ENCODE results near the gene CYB5D1. TPM values are rescaled to one million over a fixed set of nuclear protein-coding genes. Genes with fewer than 3 reads are reported as not detected.

CYB5D1 gene
- total RNA-seq, 1 donor from 2014 or later, result 6.9 TPM

GRCh38 chr17:7873051-7873450 lies 15.2 kb downstream of the CYB5D1 start:
- no peak for TF ChIP-seq CTCF (IDR thresholded peaks at IDR 0.05)
- peaks cover 13% of the 10 kb centered on the region for H3K36me3 Mint-ChIP-seq (ENCODE audit: low read depth)
- H3K4me3 Mint-ChIP-seq (ENCODE audit: unreplicated experiment), result no peak overlapping the region
- no peak for DNase-seq (ENCODE audit: low spot score)
- no peaks in the 10 kb centered on the region for H3K9me3 Mint-ChIP-seq (ENCODE audit: low read depth)
- no peaks in the 10 kb centered on the region for H3K27me3 Mint-ChIP-seq (ENCODE audit: low read depth)
- H3K4me1 Mint-ChIP-seq (ENCODE audit: low read depth), result no peaks in the 10 kb centered on the region
- H3K27ac Mint-ChIP-seq (ENCODE audit: unreplicated experiment), result no peak overlapping the region

- DNase-seq (ENCODE audit: low spot score), result no peak
- no peak overlapping the region for H3K4me3 Mint-ChIP-seq (ENCODE audit: unreplicated experiment)
Observed at GRCh38 chr17:7875804-7876370, 18.1 kb downstream of the CYB5D1 start.

GRCh38 chr17:7878234-7878633 lies 20.4 kb downstream of the CYB5D1 start:
- Mint-ChIP-seq H3K27me3 (ENCODE audit: low read depth) (no peaks in the 10 kb centered on the region), H3K27ac (ENCODE audit: unreplicated experiment) (no peak overlapping the region)
- TF ChIP-seq CTCF (IDR thresholded peaks at IDR 0.05), result no peak

More at GRCh38 chr17:7875804-7876370, 18.1 kb downstream of the CYB5D1 start:
- Mint-ChIP-seq H3K9me3 (ENCODE audit: low read depth) (no peaks in the 10 kb centered on the region), H3K27me3 (ENCODE audit: low read depth) (no peaks in the 10 kb centered on the region), H3K4me1 (ENCODE audit: low read depth) (no peaks in the 10 kb centered on the region), H3K36me3 (ENCODE audit: low read depth) (peaks cover 11% of the 10 kb centered on the region), H3K27ac (ENCODE audit: unreplicated experiment) (no peak overlapping the region)
- no peak for TF ChIP-seq CTCF (IDR thresholded peaks at IDR 0.05)

GRCh38 chr17:7880076-7880868 lies 22.5 kb downstream of the CYB5D1 start:
- no peak for DNase-seq (ENCODE audit: low spot score)
- Mint-ChIP-seq H3K4me1 (ENCODE audit: low read depth) (peaks cover 3% of the 10 kb centered on the region), H3K9me3 (ENCODE audit: low read depth) (no peaks in the 10 kb centered on the region), H3K4me3 (ENCODE audit: unreplicated experiment) (no peak overlapping the region), H3K27me3 (ENCODE audit: low read depth) (no peaks in the 10 kb centered on the region), H3K27ac (ENCODE audit: unreplicated experiment) (no peak overlapping the region), H3K36me3 (ENCODE audit: low read depth) (peaks cover 9% of the 10 kb centered on the region)
- no peak for TF ChIP-seq CTCF (IDR thresholded peaks at IDR 0.05)

More at GRCh38 chr17:7878234-7878633, 20.4 kb downstream of the CYB5D1 start:
- Mint-ChIP-seq H3K36me3 (ENCODE audit: low read depth) (peaks cover 11% of the 10 kb centered on the region), H3K9me3 (ENCODE audit: low read depth) (no peaks in the 10 kb centered on the region), H3K4me3 (ENCODE audit: unreplicated experiment) (no peak overlapping the region), H3K4me1 (ENCODE audit: low read depth) (no peaks in the 10 kb centered on the region)
- no peak for DNase-seq (ENCODE audit: low spot score)

GRCh38 chr17:7881276-7882054 lies 23.7 kb downstream of the CYB5D1 start:
- no peak for TF ChIP-seq CTCF (IDR thresholded peaks at IDR 0.05)
- no peak for DNase-seq (ENCODE audit: low spot score)

More at GRCh38 chr17:7881276-7882054, 23.7 kb downstream of the CYB5D1 start:
- H3K4me1 Mint-ChIP-seq (ENCODE audit: low read depth), result peaks cover 3% of the 10 kb centered on the region
- no peaks in the 10 kb centered on the region for H3K9me3 Mint-ChIP-seq (ENCODE audit: low read depth)
- no peak overlapping the region for H3K4me3 Mint-ChIP-seq (ENCODE audit: unreplicated experiment)
- H3K27me3 Mint-ChIP-seq (ENCODE audit: low read depth), result no peaks in the 10 kb centered on the region
- no peak overlapping the region for H3K27ac Mint-ChIP-seq (ENCODE audit: unreplicated experiment)
- peaks cover 6% of the 10 kb centered on the region for H3K36me3 Mint-ChIP-seq (ENCODE audit: low read depth)

All from chondrocyte (in vitro differentiated cells).